ENCODE data around the gene CDK6.
A peak's percentile ranks its signal among the peaks of the same experiment; 100 is the strongest.
"Not testable (repeated sequence)": the region's sequence is repeated elsewhere in the genome, so short reads cannot be mapped to it uniquely, and the experiment has no call there.

CDK6 gene

GRCh38 chr7:92836489-92836999 lies at the start of gene CDK6:
TSS of gene CDK6 (minus strand) at chr7:92836573. CDS start at chr7:92833323, 3,250 bp downstream.
- peak; percentile 76 for DNase-seq

GRCh38 chr7:92886039-92886438 lies 49.7 kb upstream of the CDK6 start:
- not testable (repeated sequence) for DNase-seq

GRCh38 chr7:92884218-92884617 lies 47.8 kb upstream of the CDK6 start:
- DNase-seq, result no peak

GRCh38 chr7:92882760-92883159 lies 46.4 kb upstream of the CDK6 start:
- DNase-seq, result no peak

GRCh38 chr7:92881091-92881485 lies 44.7 kb upstream of the CDK6 start:
- DNase-seq, result no peak

GRCh38 chr7:92880212-92881090 lies 44.1 kb upstream of the CDK6 start:
- no peak for DNase-seq

GRCh38 chr7:92877367-92877766 lies 41.0 kb upstream of the CDK6 start:
- DNase-seq, result no peak

- no peak for DNase-seq
Measured at GRCh38 chr7:92876836-92877235, 40.5 kb upstream of the CDK6 start.

- no peak for DNase-seq
Measured at GRCh38 chr7:92875719-92876118, 39.3 kb upstream of the CDK6 start.

- no peak for DNase-seq
Measured at GRCh38 chr7:92875173-92875572, 38.8 kb upstream of the CDK6 start.

GRCh38 chr7:92874567-92874966 lies 38.2 kb upstream of the CDK6 start:
- DNase-seq, result no peak

- DNase-seq, result no peak
Measured at GRCh38 chr7:92873776-92874175, 37.4 kb upstream of the CDK6 start.

GRCh38 chr7:92872701-92873100 lies 36.3 kb upstream of the CDK6 start:
- DNase-seq, result no peak

GRCh38 chr7:92868683-92869293 lies 32.4 kb upstream of the CDK6 start:
- DNase-seq, result no peak

- peak; percentile 17 for DNase-seq
Measured at GRCh38 chr7:92864169-92864568, 27.8 kb upstream of the CDK6 start.

GRCh38 chr7:92856436-92856835 lies 20.1 kb upstream of the CDK6 start:
- DNase-seq, result no peak

- no peak for DNase-seq
Measured at GRCh38 chr7:92854501-92855238, 18.3 kb upstream of the CDK6 start.

GRCh38 chr7:92851732-92852131 lies 15.4 kb upstream of the CDK6 start:
- no peak for DNase-seq

GRCh38 chr7:92850516-92850915 lies 14.1 kb upstream of the CDK6 start:
- no peak for DNase-seq

GRCh38 chr7:92849322-92849721 lies 12.9 kb upstream of the CDK6 start:
- DNase-seq, result no peak

GRCh38 chr7:92848851-92849250 lies 12.5 kb upstream of the CDK6 start:
- no peak for DNase-seq

GRCh38 chr7:92848441-92848840 lies 12.1 kb upstream of the CDK6 start:
- no peak for DNase-seq

- DNase-seq, result no peak
Measured at GRCh38 chr7:92847305-92847704, 10.9 kb upstream of the CDK6 start.

GRCh38 chr7:92845736-92846135 lies 9.4 kb upstream of the CDK6 start:
- no peak for DNase-seq

Measured in stimulated activated CD4-positive, alpha-beta T cell treated with anti-CD3 and anti-CD28 coated beads, Interleukin-4, amount 100 ng/mL, for 1 hour (primary cell).